HUES6 (cell line): ENCODE results near the gene GRIK3.

Experiments
- H3K27ac ChIP-seq: 2 replicates; pipeline ENCODE4 v1.7.0; 2013; ENCODE audit warnings: low read depth, mild to moderate bottlenecking, low read length, inconsistent platforms
- H3K27me3 ChIP-seq: 2 replicates; pipeline ENCODE4 v1.6.1; 2013; ENCODE audit warnings: low read length; ENCODE audit not compliant: control insufficient read depth, insufficient read depth
- H3K36me3 ChIP-seq: 2 replicates; pipeline ENCODE4 v1.6.1; 2013; ENCODE audit warnings: low read length; ENCODE audit not compliant: control insufficient read depth, insufficient read depth
- H3K4me1 ChIP-seq: 2 replicates; pipeline ENCODE4 v1.6.1; 2013; ENCODE audit warnings: low read length; ENCODE audit not compliant: control insufficient read depth, insufficient read depth
- H3K4me3 ChIP-seq: 2 replicates; pipeline ENCODE4 v1.5.1; 2013; ENCODE audit warnings: low read depth, low read length
- H3K9ac ChIP-seq: one replicate; pipeline ENCODE4 v1.6.1; 2013; ENCODE audit warnings: mild to moderate bottlenecking, low read length
- H3K9me3 ChIP-seq: 2 replicates; pipeline ENCODE4 v1.6.1; 2013; ENCODE audit warnings: low read depth, low read length; ENCODE audit not compliant: control insufficient read depth, insufficient read depth

Gene GRIK3

DNA sequence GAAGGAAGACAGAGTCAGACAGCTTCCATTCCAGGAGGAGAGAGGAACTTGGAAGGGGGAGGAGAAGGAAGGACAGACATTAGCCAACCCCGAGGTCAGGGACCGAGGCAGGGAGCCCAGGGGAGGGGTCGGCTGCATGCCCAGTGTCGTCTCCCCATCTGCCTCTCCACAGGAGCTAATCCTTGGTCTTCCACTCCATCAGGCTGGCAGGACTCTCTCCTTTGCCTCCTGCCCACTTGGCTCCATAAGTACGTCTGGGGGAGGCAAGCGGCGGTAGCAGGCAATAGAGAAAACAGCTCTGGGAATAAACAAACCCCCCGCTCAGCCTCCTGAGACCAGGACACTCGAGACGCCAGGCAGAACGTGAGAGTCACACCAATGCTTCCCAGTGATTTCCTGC is 71.3 kb downstream of the GRIK3 start:
- Histone ChIP-seq H3K27ac (no peak overlapping the region), H3K4me3 (no peak overlapping the region), H3K9me3 (no peaks in the 10 kb centered on the region), H3K27me3 (peaks cover 10% of the 10 kb centered on the region; the same call in 1 of the 2 replicates), H3K36me3 (no peaks in the 10 kb centered on the region), H3K4me1 (no peaks in the 10 kb centered on the region), H3K9ac (no peak overlapping the region)

GRCh38 chr1:36961062-36961615 is 73.2 kb downstream of the GRIK3 start:
- Histone ChIP-seq H3K9me3 (no peaks in the 10 kb centered on the region), H3K27ac (no peak overlapping the region), H3K4me1 (no peaks in the 10 kb centered on the region), H3K4me3 (no peak overlapping the region), H3K27me3 (peaks cover 10% of the 10 kb centered on the region; the same call in 1 of the 2 replicates), H3K9ac (no peak overlapping the region), H3K36me3 (no peaks in the 10 kb centered on the region)

GRCh38 chr1:36956570-36956969 is 77.7 kb downstream of the GRIK3 start:
- Histone ChIP-seq H3K4me1 (no peaks in the 10 kb centered on the region), H3K27ac (no peak overlapping the region), H3K9me3 (no peaks in the 10 kb centered on the region), H3K36me3 (no peaks in the 10 kb centered on the region), H3K27me3 (no peaks in the 10 kb centered on the region; the same call in 1 of the 2 replicates), H3K4me3 (no peak overlapping the region), H3K9ac (no peak overlapping the region)

DNA sequence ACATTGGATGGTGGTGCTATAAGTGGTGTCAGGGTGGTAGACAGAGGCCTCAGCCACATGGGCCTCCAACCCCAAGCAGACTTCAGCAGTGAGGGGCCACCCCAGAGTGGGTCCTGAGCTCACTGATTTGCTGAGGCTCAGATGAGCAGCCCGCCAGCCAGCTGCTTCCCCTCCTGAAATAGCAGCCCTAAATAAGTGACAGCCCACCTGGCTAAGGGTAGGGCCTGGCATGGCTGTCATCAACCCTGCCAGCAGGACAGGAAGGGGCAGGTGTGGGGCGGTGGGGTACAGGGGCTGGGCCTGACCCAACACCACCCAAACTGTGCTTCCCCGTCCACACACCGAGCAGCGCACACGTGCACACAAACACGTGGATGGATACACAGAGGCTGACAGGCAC is 79.3 kb downstream of the GRIK3 start:
- Histone ChIP-seq H3K9me3 (no peaks in the 10 kb centered on the region), H3K4me1 (no peaks in the 10 kb centered on the region), H3K9ac (no peak overlapping the region), H3K27ac (no peak overlapping the region), H3K4me3 (no peak overlapping the region), H3K36me3 (no peaks in the 10 kb centered on the region), H3K27me3 (peaks cover 3% of the 10 kb centered on the region; the same call in 1 of the 2 replicates)

DNA sequence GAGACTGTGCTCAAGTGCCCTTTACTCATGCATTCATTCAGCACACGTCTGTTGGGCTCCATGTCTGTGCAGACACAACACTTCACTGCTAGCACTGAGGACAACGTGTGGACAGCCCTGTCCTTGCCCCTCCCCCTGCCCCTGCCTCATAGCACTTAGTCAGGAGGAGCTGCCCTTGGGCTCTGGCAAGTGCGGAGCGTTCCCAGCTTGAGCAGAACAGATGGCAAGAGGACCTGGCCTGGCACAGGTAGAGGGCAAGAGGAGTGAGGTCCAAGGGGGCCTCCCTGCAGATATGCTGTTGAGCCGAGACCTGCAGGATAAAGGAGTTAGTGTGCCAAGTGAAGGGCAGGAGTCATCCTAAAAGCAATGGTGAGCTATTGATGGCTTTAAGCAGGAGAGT is 81.3 kb downstream of the GRIK3 start:
- H3K9ac ChIP-seq: no peak overlapping the region
- H3K36me3 ChIP-seq: no peaks in the 10 kb centered on the region
- no peak overlapping the region for H3K4me3 ChIP-seq
- no peak overlapping the region for H3K27ac ChIP-seq
- no peaks in the 10 kb centered on the region for H3K4me1 ChIP-seq
- peaks cover 3% of the 10 kb centered on the region; the same call in 1 of the 2 replicates for H3K27me3 ChIP-seq
- no peaks in the 10 kb centered on the region for H3K9me3 ChIP-seq

DNA sequence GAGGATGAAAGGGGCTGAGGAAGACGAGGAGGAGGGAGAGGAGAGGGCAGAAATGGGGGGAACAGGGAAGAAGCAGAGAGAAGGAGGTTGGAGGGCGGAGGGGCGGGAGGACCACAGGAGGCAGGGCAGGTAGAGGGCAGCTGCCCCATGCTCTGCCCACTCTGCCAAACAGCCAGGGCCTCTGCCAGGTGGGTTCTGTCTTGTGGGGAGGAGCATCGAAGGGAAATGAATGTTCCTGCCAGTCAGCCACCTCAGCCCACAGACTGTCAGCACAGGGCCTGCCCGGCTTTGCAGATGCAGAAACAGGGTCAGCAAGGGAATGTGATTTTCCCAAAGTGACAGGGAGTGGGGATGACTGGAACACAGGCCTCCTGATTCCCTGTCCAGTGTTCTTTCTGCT is 82.6 kb downstream of the GRIK3 start:
- H3K36me3 ChIP-seq: no peaks in the 10 kb centered on the region
- no peak overlapping the region for H3K9ac ChIP-seq
- H3K27ac ChIP-seq: no peak overlapping the region
- H3K27me3 ChIP-seq: peaks cover 3% of the 10 kb centered on the region; the same call in 1 of the 2 replicates
- no peak overlapping the region for H3K4me3 ChIP-seq
- peaks cover 10% of the 10 kb centered on the region for H3K4me1 ChIP-seq
- H3K9me3 ChIP-seq: no peaks in the 10 kb centered on the region

DNA sequence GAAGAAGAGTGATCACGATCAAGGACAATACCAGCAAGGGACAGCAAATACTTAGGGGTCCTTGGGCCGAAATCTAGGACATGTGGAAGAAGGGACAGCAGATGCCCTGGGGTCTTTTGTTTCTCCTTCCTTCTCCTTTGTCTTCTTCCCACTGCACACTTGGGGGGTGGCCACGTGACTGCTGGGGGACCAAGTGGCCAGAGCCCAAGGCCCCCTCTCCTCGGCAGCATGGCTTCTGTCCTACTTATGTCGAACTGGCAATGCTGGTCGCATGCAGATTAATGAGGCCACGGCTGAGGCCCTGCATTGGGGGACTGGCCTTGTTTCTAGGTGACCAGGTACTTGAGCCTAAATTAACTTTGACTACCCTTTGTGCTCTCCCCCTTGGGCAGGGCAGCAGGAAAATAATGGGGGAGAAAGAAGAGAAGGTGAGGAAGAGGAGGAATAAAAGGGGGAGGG is 83.0 kb downstream of the GRIK3 start:
- peaks cover 10% of the 10 kb centered on the region for H3K4me1 ChIP-seq
- no peak overlapping the region for H3K27ac ChIP-seq
- no peaks in the 10 kb centered on the region for H3K9me3 ChIP-seq
- H3K9ac ChIP-seq: no peak overlapping the region
- peaks cover 3% of the 10 kb centered on the region; the same call in 1 of the 2 replicates for H3K27me3 ChIP-seq
- H3K36me3 ChIP-seq: no peaks in the 10 kb centered on the region
- H3K4me3 ChIP-seq: no peak overlapping the region

DNA sequence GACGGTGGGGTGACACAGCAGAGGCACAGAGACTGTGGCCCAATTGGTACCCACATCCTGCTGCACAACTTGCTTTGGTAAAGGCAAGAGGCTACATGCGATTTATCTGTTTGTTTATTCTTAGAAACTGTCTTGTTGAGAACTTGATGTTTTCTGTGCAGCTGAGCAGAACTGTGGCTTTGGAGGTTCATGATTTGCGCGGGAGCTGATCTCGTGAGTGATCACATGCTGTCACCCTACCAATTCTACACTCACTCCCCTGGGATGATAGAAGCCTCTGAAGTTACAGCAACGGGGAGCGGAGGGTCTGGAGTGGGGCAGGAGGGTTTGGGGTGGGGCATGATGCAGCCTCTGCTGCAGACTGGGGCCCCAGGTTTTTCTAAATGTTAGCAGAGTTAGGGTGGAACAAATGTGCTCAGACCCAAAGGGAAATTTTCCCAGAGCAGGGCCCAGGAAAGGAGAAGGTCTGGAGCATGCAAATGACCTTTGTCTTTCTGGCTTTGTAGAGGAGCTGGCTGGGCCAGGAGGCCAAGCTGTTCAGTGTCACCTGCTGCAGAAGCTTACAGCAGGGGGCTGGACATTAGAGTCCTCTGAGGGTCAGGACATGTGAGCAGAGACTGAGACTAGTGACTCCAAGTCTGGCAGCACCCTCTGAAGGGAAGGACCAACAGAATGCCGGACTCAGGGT is 83.6 kb downstream of the GRIK3 start:
- peaks cover 3% of the 10 kb centered on the region; the same call in 1 of the 2 replicates for H3K27me3 ChIP-seq
- peaks cover 10% of the 10 kb centered on the region for H3K4me1 ChIP-seq
- no peak overlapping the region for H3K4me3 ChIP-seq
- no peak overlapping the region for H3K9ac ChIP-seq
- no peak overlapping the region for H3K27ac ChIP-seq
- H3K36me3 ChIP-seq: no peaks in the 10 kb centered on the region
- no peaks in the 10 kb centered on the region for H3K9me3 ChIP-seq

- H3K9me3 ChIP-seq: no peaks in the 10 kb centered on the region
- H3K9ac ChIP-seq: no peak overlapping the region
- peaks cover 10% of the 10 kb centered on the region for H3K4me1 ChIP-seq
- peaks cover 6% of the 10 kb centered on the region; the same call in 1 of the 2 replicates for H3K27me3 ChIP-seq
- no peak overlapping the region for H3K27ac ChIP-seq
- H3K36me3 ChIP-seq: no peaks in the 10 kb centered on the region
- no peak overlapping the region for H3K4me3 ChIP-seq
These were observed 85.7 kb downstream of the GRIK3 start for GRCh38 chr1:36948606-36949005.

GRCh38 chr1:36948147-36948546 is 86.2 kb downstream of the GRIK3 start:
- H3K27me3 ChIP-seq: peaks cover 11% of the 10 kb centered on the region; the same call in 1 of the 2 replicates
- peaks cover 10% of the 10 kb centered on the region for H3K4me1 ChIP-seq
- H3K9me3 ChIP-seq: no peaks in the 10 kb centered on the region
- H3K4me3 ChIP-seq: no peak overlapping the region
- H3K27ac ChIP-seq: no peak overlapping the region
- no peak overlapping the region for H3K9ac ChIP-seq
- H3K36me3 ChIP-seq: no peaks in the 10 kb centered on the region

GRCh38 chr1:36947384-36947783 is 86.9 kb downstream of the GRIK3 start:
- peaks cover 13% of the 10 kb centered on the region; the same call in 1 of the 2 replicates for H3K27me3 ChIP-seq
- H3K36me3 ChIP-seq: no peaks in the 10 kb centered on the region
- H3K9me3 ChIP-seq: no peaks in the 10 kb centered on the region
- no peak overlapping the region for H3K27ac ChIP-seq
- no peak overlapping the region for H3K4me3 ChIP-seq
- peaks cover 12% of the 10 kb centered on the region for H3K4me1 ChIP-seq
- H3K9ac ChIP-seq: no peak overlapping the region
